ENCODE data around the gene HLA-B.

HLA-B gene

DNA sequence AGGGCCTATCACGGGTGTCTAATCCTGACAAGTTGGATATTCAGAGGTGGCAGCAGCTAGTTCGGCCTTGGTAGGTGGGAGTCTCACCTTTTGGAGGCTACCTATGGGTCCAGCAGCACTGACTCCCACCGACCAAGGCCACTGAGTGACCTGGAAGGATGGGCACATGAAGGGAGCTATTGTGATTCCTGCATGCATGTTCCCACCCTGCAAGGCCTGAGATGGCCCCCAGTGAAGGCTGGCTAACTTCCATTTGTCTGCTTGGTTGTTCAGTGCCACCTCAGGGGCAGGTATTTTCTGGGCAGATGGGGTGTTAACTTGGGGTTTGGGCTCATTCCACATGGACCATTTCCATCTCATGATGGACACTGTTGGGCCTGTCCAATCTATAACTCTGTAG is 28.1 kb upstream of the HLA-B start:
- Histone ChIP-seq H3K4me2 (ENCODE audit: low read length) (no peak overlapping the region), H3K27ac (ENCODE audit: low read depth, low read length) (no peak overlapping the region), H4K20me1 (ENCODE audit: control insufficient read depth, insufficient read depth, low read depth, low read length) (no peaks in the 10 kb centered on the region), H3K27me3 (ENCODE audit: control insufficient read depth, low read length) (0 out of 2 replicates have a peak, but pooled peaks cover 3% of the 10 kb centered on the region), H3K4me1 (ENCODE audit: control insufficient read depth, low read length) (no peaks in the 10 kb centered on the region; the same call in 1 of the 2 replicates), H3K9me2 (replicated peaks; ENCODE audit: control insufficient read depth, low read length) (no peaks in the 10 kb centered on the region), H3F3A (ENCODE audit: control insufficient read depth, insufficient read depth) (no peaks in the 10 kb centered on the region), H3K4me3 (ENCODE audit: low read length) (no peak overlapping the region), H3K79me2 (ENCODE audit: control insufficient read depth, low read length) (no peaks in the 10 kb centered on the region), H3K36me3 (ENCODE audit: control insufficient read depth, low read length) (no peaks in the 10 kb centered on the region), H3K9me3 (ENCODE audit: control insufficient read depth, insufficient read depth, low read length) (no peaks in the 10 kb centered on the region)
- TF ChIP-seq EZH2phosphoT487 (IDR thresholded peaks at IDR 0.05; ENCODE audit: borderline replicate concordance, low read length) (no peak), CTCF (IDR thresholded peaks at IDR 0.05; ENCODE audit: low read depth, low read length, poor library complexity, severe bottlenecking) (no peak)

- no peaks in the 10 kb centered on the region for H3K4me1 ChIP-seq (ENCODE audit: control insufficient read depth, low read length)
- H3K4me2 ChIP-seq (ENCODE audit: low read length), result no peak overlapping the region
- TF ChIP-seq EZH2phosphoT487 (IDR thresholded peaks at IDR 0.05; ENCODE audit: borderline replicate concordance, low read length) (no peak), CTCF (IDR thresholded peaks at IDR 0.05; ENCODE audit: low read depth, low read length, poor library complexity, severe bottlenecking) (no peak)
- no peaks in the 10 kb centered on the region for H3K9me2 ChIP-seq (replicated peaks; ENCODE audit: control insufficient read depth, low read length)
- peaks cover 3% of the 10 kb centered on the region; the same call in 1 of the 2 replicates for H3K27me3 ChIP-seq (ENCODE audit: control insufficient read depth, low read length)
- no peak overlapping the region for H3K27ac ChIP-seq (ENCODE audit: low read depth, low read length)
- no peak overlapping the region for H3K4me3 ChIP-seq (ENCODE audit: low read length)
- no peaks in the 10 kb centered on the region for H3K36me3 ChIP-seq (ENCODE audit: control insufficient read depth, low read length)
- H4K20me1 ChIP-seq (ENCODE audit: control insufficient read depth, insufficient read depth, low read depth, low read length), result no peaks in the 10 kb centered on the region
- no peaks in the 10 kb centered on the region for H3K9me3 ChIP-seq (ENCODE audit: control insufficient read depth, insufficient read depth, low read length)
- no peaks in the 10 kb centered on the region for H3K79me2 ChIP-seq (ENCODE audit: control insufficient read depth, low read length)
- no peaks in the 10 kb centered on the region for H3F3A ChIP-seq (ENCODE audit: control insufficient read depth, insufficient read depth)
These were observed 26.2 kb upstream of the HLA-B start for GRCh38 chr6:31383149-31383548.

GRCh38 chr6:31381666-31382065 is 24.7 kb upstream of the HLA-B start:
- Histone ChIP-seq H3F3A (ENCODE audit: control insufficient read depth, insufficient read depth) (no peaks in the 10 kb centered on the region), H3K4me3 (ENCODE audit: low read length) (no peak overlapping the region), H3K27ac (ENCODE audit: low read depth, low read length) (no peak overlapping the region), H4K20me1 (ENCODE audit: control insufficient read depth, insufficient read depth, low read depth, low read length) (no peaks in the 10 kb centered on the region), H3K4me1 (ENCODE audit: control insufficient read depth, low read length) (no peaks in the 10 kb centered on the region), H3K36me3 (ENCODE audit: control insufficient read depth, low read length) (no peaks in the 10 kb centered on the region), H3K9me3 (ENCODE audit: control insufficient read depth, insufficient read depth, low read length) (no peaks in the 10 kb centered on the region), H3K27me3 (ENCODE audit: control insufficient read depth, low read length) (peaks cover 10% of the 10 kb centered on the region), H3K4me2 (ENCODE audit: low read length) (no peak overlapping the region), H3K79me2 (ENCODE audit: control insufficient read depth, low read length) (no peaks in the 10 kb centered on the region), H3K9me2 (replicated peaks; ENCODE audit: control insufficient read depth, low read length) (no peaks in the 10 kb centered on the region)
- TF ChIP-seq EZH2phosphoT487 (IDR thresholded peaks at IDR 0.05; ENCODE audit: borderline replicate concordance, low read length), result no peak
- no peak for TF ChIP-seq CTCF (IDR thresholded peaks at IDR 0.05; ENCODE audit: low read depth, low read length, poor library complexity, severe bottlenecking)

Data from DOHH2 (cell line).